Measurements from ENCODE around the gene ZDHHC22. TPM values are rescaled to one million over a fixed set of nuclear protein-coding genes. Genes with fewer than 3 reads are reported as not detected.

Gene ZDHHC22
- total and polyA plus RNA-seq, 12 donors, result 0.06 to 1.2 (median 0.24) TPM; not detected in 7

GRCh38 chr14:77082356-77082755, 59.2 kb downstream of the ZDHHC22 start:
- Histone ChIP-seq H3K9me3 (replicated peaks in 1 of 3) (no peaks in the 10 kb centered on the region), H3K4me1 (replicated peaks in 1 of 2) (peaks cover 0 to 5% of the 10 kb centered on the region in 2 donors), H3K27me3 (no peaks in the 10 kb centered on the region), H3K27ac (no peak overlapping the region), H3K36me3 (replicated peaks in 1 of 2) (no peaks in the 10 kb centered on the region), H3K4me3 (no peak overlapping the region)
- 84 to 95% (median 87%) methylated on average over 3 of the region's 3 CpGs for WGBS, 4 donors
- DNase-seq, result no peak
- intact Hi-C loops (cut with DNase I), result no loop called here
- no peak for TF ChIP-seq POLR2A (IDR thresholded peaks at IDR 0.05)
- TF ChIP-seq CTCF (IDR thresholded peaks at IDR 0.05), result no peak

Other genes starting within 250 kb of the ZDHHC22 start
- gene IRF2BPL, start 113.1 kb downstream of the ZDHHC22 start, total RNA-seq, result 100 to 1,000 TPM in 2 of 9 donors, 10 to 100 TPM in 7; 20.3 to 104 (median 85.1) TPM
- 1 to 10 TPM; 6.5 to 8.8 (median 8.3) TPM for gene IRF2BPL, start 113.1 kb downstream of the ZDHHC22 start, polyA plus RNA-seq
- gene CIPC, start 43.5 kb downstream of the ZDHHC22 start, total RNA-seq, result 10 to 100 TPM; 23.2 to 48.6 (median 27.1) TPM
- 10 to 100 TPM in 1 of 3 donors, 1 to 10 TPM in 2; 3.7 to 16.1 (median 5.6) TPM for gene CIPC, start 43.5 kb downstream of the ZDHHC22 start, polyA plus RNA-seq
- gene TMEM63C, start 40.0 kb upstream of the ZDHHC22 start, total RNA-seq, result 10 to 100 TPM in 3 of 9 donors, 1 to 10 TPM in 6; 2.7 to 19.7 (median 8.6) TPM
- 10 to 100 TPM in 1 of 3 donors, 1 to 10 TPM in 2; 3.1 to 21.2 (median 7.9) TPM for gene TMEM63C, start 40.0 kb upstream of the ZDHHC22 start, polyA plus RNA-seq
- 10 to 100 TPM in 1 of 9 donors, 1 to 10 TPM in 2, under 1 TPM in 2, not detected in 4; 0.17 to 13.0 (median 1.0) TPM for gene NGB, start 129.4 kb upstream of the ZDHHC22 start, total RNA-seq
- 10 to 100 TPM in 2 of 3 donors, 1 to 10 TPM in 1; 6.3 to 15.4 (median 10.3) TPM for gene NGB, start 129.4 kb upstream of the ZDHHC22 start, polyA plus RNA-seq
- gene POMT2, start 179.1 kb upstream of the ZDHHC22 start, total RNA-seq, result 10 to 100 TPM; 14.0 to 48.8 (median 40.0) TPM
- gene POMT2, start 179.1 kb upstream of the ZDHHC22 start, polyA plus RNA-seq, result 10 to 100 TPM; 49.2 to 52.3 (median 51.0) TPM
- 100 to 1,000 TPM in 2 of 9 donors, 10 to 100 TPM in 7; 25.3 to 154 (median 53.0) TPM for gene GSTZ1, start 179.2 kb upstream of the ZDHHC22 start, total RNA-seq
- gene GSTZ1, start 179.2 kb upstream of the ZDHHC22 start, polyA plus RNA-seq, result 10 to 100 TPM; 28.7 to 74.0 (median 48.5) TPM
- gene TMED8, start 235.3 kb upstream of the ZDHHC22 start, total RNA-seq, result 10 to 100 TPM; 15.3 to 23.6 (median 20.8) TPM
- gene TMED8, start 235.3 kb upstream of the ZDHHC22 start, polyA plus RNA-seq, result 10 to 100 TPM in 1 of 3 donors, 1 to 10 TPM in 2; 4.8 to 17.1 (median 7.0) TPM
- 1 to 10 TPM in 8 of 9 donors, under 1 TPM in 1; 0.24 to 4.6 (median 1.5) TPM for gene SAMD15, start 235.6 kb upstream of the ZDHHC22 start, total RNA-seq
- 1 to 10 TPM in 2 of 3 donors, under 1 TPM in 1; 0.51 to 2.0 (median 1.0) TPM for gene SAMD15, start 235.6 kb upstream of the ZDHHC22 start, polyA plus RNA-seq

Measured in adrenal gland (tissue), 12 donors.